CD4-positive, CD25-positive, alpha-beta regulatory T cell (primary cell): ENCODE data around the gene GLI3. TPM values are rescaled to one million over a fixed set of nuclear protein-coding genes. Genes with fewer than 3 reads are reported as not detected.

Experiments used
- ATAC-seq, 2 donors: fragments of 150-1000 bp; cut with Tn5 transposase; one replicate each; pipeline ENCODE4 v1.10.0; 2021; ENCODE audit warnings: low read depth in 2 of 2, moderate number of reproducible peaks in 2 of 2, moderate library complexity in 1 of 2
- DNase-seq, 3 donors: peaks; one replicate each; pipeline versions ENCODE4 v3.0.0 to v3.0.0-alpha.2; 2012 to 2022; ENCODE audit warnings: mixed read lengths in 1 of 3
- H3K27ac ChIP-seq: one replicate; pipeline ENCODE4 v1.7.0; 2013; ENCODE audit warnings: mild to moderate bottlenecking, low read length; ENCODE audit not compliant: insufficient read depth, poor library complexity, severe bottlenecking
- H3K27me3 ChIP-seq: one replicate; pipeline ENCODE4 v1.7.0; 2013; ENCODE audit warnings: low read length; ENCODE audit not compliant: control insufficient read depth, insufficient read depth
- H3K36me3 ChIP-seq: one replicate; pipeline ENCODE4 v1.7.0; 2013; ENCODE audit warnings: mild to moderate bottlenecking, low read length, moderate library complexity; ENCODE audit not compliant: control insufficient read depth, insufficient read depth
- H3K4me1 ChIP-seq: 2 replicates; pipeline ENCODE4 v1.7.0; 2013; ENCODE audit warnings: mild to moderate bottlenecking, low read length; ENCODE audit not compliant: insufficient read depth, control insufficient read depth, poor library complexity, severe bottlenecking
- H3K4me3 ChIP-seq: one replicate; pipeline ENCODE4 v1.7.0; 2013; ENCODE audit warnings: low read depth, mild to moderate bottlenecking, low read length, moderate library complexity
- H3K9me3 ChIP-seq, 2 experiments: 1 replicate in 1 of 2; 2 replicates in 1 of 2; pipeline ENCODE4 v1.7.0; 2013; ENCODE audit warnings: low read length in 2 of 2, mild to moderate bottlenecking in 1 of 2, moderate library complexity in 1 of 2; ENCODE audit not compliant: control insufficient read depth in 2 of 2
- H3K27ac Mint-ChIP-seq, 3 donors: one replicate each; pipeline ENCODE4 v1.8.0; 2020 to 2022; ENCODE audit warnings: mild to moderate bottlenecking in 3 of 3, mixed read lengths in 3 of 3, moderate library complexity in 2 of 3
- H3K27me3 Mint-ChIP-seq: one replicate; pipeline ENCODE4 v1.8.0; 2022; ENCODE audit warnings: mild to moderate bottlenecking, mixed read lengths
- H3K36me3 Mint-ChIP-seq: one replicate; pipeline ENCODE4 v1.8.0; 2020; ENCODE audit warnings: mixed read lengths
- H3K4me1 Mint-ChIP-seq, 4 donors: one replicate each; pipeline ENCODE4 v1.8.0; 2020 to 2022; ENCODE audit warnings: mixed read lengths in 4 of 4, mild to moderate bottlenecking in 1 of 4
- H3K4me3 Mint-ChIP-seq, 4 donors: one replicate each; pipeline ENCODE4 v1.8.0; 2020 to 2022; ENCODE audit warnings: mild to moderate bottlenecking in 4 of 4, mixed read lengths in 4 of 4, moderate library complexity in 3 of 4
- H3K9me3 Mint-ChIP-seq, 7 donors: one replicate each; pipeline ENCODE4 v1.8.0; 2020 to 2022; ENCODE audit warnings: mixed read lengths in 7 of 7, mild to moderate bottlenecking in 3 of 7, moderate library complexity in 2 of 7
- polyA plus RNA-seq, 4 donors: library from polyadenylated mRNA; unstranded; fragments of 300-500 nt; fragmentation: Illumina TruSeq; gene quantifications; one replicate each; pipeline ENCODE4 v1.2.3, GENCODE V29; 2021
- total RNA-seq: library from RNA; stranded (reverse); gene quantifications from one replicate; pipeline ENCODE4 v1.2.3, GENCODE V29; 2022

Gene GLI3
- total and polyA plus RNA-seq, 5 donors from 2014 or later, result not detected

DNA sequence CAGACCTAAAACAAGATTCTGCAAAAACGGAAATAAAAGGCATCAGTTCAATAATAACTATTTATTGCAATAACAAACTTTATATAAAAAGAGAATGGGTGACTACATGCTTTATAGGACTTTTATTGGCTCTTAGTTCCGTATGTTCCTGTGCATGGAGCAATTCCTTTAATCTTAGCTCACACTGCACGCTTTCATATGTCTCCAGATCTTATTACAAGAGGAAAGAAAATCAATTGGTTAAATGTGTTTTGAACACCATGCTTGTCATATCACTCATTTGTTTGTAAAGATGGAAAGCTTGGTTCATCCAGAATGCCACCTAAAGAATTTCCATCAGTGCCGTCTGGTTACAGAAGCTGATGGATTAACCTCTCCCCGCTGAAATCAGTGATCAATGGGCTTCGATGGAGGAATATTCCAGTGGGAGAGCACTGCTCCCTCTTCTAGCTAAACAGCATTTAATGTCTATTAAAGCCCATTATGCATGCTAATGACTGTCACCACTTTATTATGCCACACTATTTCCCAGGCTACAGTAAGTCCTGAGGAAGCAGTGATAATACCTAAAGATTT is 210.3 kb downstream of the GLI3 start:
- no peaks in the 10 kb centered on the region for H3K4me1 ChIP-seq
- H3K9me3 Mint-ChIP-seq, result no peaks in the 10 kb centered on the region
- no peaks in the 10 kb centered on the region for H3K27me3 Mint-ChIP-seq
- no peak overlapping the region for H3K27ac ChIP-seq
- no peak overlapping the region for H3K4me3 Mint-ChIP-seq
- no peak overlapping the region for H3K4me3 ChIP-seq
- no peak overlapping the region for H3K27ac Mint-ChIP-seq
- no peaks in the 10 kb centered on the region for H3K36me3 ChIP-seq
- ATAC-seq (no peak), DNase-seq (no peak)
- no peaks in the 10 kb centered on the region for H3K36me3 Mint-ChIP-seq
- no peaks in the 10 kb centered on the region for H3K9me3 ChIP-seq
- H3K27me3 ChIP-seq, result no peaks in the 10 kb centered on the region
- no peaks in the 10 kb centered on the region for H3K4me1 Mint-ChIP-seq

DNA sequence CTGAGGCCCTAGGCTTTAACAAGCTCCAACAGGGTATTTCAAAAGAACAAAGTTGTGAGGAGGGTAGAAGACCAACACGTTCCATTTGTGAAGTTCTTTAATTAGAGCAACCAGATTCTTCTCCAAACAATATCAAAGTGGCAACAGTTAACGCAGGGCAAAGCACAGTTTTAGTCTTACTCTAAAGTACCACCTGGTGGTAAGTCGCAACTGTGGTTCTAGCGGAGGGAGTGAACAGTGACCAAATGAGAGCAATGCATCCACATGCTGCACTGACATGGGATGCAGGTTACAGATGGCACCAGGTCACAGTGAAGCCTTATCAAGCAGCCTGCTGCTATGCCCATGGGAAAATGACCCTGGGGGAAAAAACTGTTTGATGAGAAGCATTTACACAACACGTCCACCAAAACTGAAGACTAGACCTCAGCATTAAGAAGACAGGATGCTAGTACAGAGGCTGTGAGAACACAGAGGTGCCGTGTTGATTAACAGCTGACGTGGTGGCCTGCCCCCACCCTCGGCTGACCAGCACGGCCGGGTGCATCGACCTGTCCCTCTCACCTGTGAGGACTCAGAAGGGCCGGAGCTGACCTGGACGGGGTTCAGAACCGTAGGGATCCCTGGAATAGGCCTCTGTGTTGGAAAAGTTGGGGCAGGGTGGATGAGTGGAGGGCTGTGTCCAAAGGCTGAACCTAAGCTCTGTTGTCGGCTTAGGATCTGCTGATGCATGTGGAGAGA is 211.2 kb downstream of the GLI3 start:
- peaks cover 4% of the 10 kb centered on the region for H3K27me3 Mint-ChIP-seq
- Histone ChIP-seq H3K27me3 (no peaks in the 10 kb centered on the region), H3K4me1 (no peaks in the 10 kb centered on the region), H3K27ac (no peak overlapping the region), H3K4me3 (no peak overlapping the region), H3K36me3 (no peaks in the 10 kb centered on the region), H3K9me3 (no peaks in the 10 kb centered on the region)
- ATAC-seq, result no peak
- H3K4me1 Mint-ChIP-seq, result no peaks in the 10 kb centered on the region
- DNase-seq, result no peak
- no peak overlapping the region for H3K4me3 Mint-ChIP-seq
- H3K36me3 Mint-ChIP-seq, result no peaks in the 10 kb centered on the region
- no peaks in the 10 kb centered on the region for H3K9me3 Mint-ChIP-seq
- H3K27ac Mint-ChIP-seq, result no peak overlapping the region

DNA sequence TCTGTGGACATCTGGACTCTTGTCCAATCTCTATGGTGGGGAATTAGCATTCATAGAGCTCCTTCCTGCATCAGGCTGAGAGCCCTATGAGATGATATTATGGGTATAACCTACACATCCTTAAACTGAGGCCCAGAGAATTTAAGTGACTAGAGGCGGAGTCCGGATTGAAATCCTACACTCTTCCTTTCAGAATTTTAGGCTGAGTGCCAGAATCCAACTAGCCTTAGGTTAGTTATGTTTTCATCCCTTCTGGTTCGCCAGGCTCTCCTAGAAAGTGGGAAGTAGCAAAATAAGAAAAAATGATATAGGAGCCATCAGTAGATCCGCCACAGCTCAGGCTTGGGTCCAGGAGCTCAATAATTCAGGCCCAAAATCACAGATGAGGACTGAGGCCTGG is 212.5 kb downstream of the GLI3 start:
- no peak overlapping the region for H3K4me3 ChIP-seq
- Mint-ChIP-seq H3K4me3 (no peak overlapping the region), H3K27me3 (peaks cover 4% of the 10 kb centered on the region), H3K4me1 (no peaks in the 10 kb centered on the region), H3K27ac (no peak overlapping the region), H3K36me3 (no peaks in the 10 kb centered on the region), H3K9me3 (no peaks in the 10 kb centered on the region)
- H3K9me3 ChIP-seq, result no peaks in the 10 kb centered on the region
- DNase-seq (no peak), ATAC-seq (no peak)
- no peak overlapping the region for H3K27ac ChIP-seq
- no peaks in the 10 kb centered on the region for H3K27me3 ChIP-seq
- H3K36me3 ChIP-seq, result no peaks in the 10 kb centered on the region
- H3K4me1 ChIP-seq, result no peaks in the 10 kb centered on the region

DNA sequence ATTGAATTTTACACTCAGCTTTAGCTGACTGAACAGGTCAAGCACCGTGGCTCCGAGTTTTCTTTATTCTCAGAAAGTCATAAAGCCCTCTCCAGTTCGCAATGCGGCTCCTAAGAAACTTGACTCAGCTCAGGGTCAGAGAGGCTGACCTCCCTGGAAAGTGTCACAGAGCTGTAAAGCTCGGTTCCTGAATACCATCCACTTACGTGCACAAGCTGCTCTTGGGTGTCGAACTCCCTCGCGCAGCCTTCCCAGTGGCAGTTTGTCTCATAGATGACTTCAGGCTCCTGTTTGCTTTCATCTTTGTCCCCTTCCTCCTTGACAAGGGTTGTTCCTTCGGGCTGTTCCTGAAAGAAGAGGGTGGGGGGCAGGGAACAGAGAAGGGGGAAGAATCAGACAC is 213.7 kb downstream of the GLI3 start:
- Mint-ChIP-seq H3K27ac (no peak overlapping the region), H3K27me3 (peaks cover 4% of the 10 kb centered on the region)

DNA sequence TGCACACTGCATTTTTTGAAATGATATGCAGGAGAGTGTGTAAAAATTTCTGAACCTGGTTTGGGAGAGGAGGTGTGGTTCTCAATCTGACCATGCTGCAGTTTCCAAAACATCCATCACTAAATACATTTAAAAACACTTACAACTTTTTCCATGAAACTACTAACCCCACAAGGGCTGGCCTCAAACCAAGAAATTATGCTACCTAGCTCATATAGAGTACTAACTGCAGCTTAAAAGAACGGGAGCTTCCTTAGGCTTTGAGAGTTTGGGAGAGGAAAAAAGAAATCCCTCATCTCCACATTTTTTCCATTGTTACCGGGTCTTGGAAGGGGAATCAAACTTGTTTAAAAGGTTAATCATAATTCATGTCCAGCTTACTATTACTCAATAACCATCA is 214.2 kb downstream of the GLI3 start:
- no peaks in the 10 kb centered on the region for H3K4me1 Mint-ChIP-seq
- H3K27me3 ChIP-seq, result no peaks in the 10 kb centered on the region
- H3K27me3 Mint-ChIP-seq, result peaks cover 4% of the 10 kb centered on the region
- H3K9me3 ChIP-seq, result no peaks in the 10 kb centered on the region
- H3K27ac Mint-ChIP-seq, result no peak overlapping the region
- no peak for ATAC-seq
- H3K27ac ChIP-seq, result no peak overlapping the region
- H3K9me3 Mint-ChIP-seq, result no peaks in the 10 kb centered on the region
- no peak overlapping the region for H3K4me3 Mint-ChIP-seq
- no peaks in the 10 kb centered on the region for H3K4me1 ChIP-seq
- DNase-seq, result no peak
- no peaks in the 10 kb centered on the region for H3K36me3 Mint-ChIP-seq
- H3K4me3 ChIP-seq, result no peak overlapping the region
- no peaks in the 10 kb centered on the region for H3K36me3 ChIP-seq

More for the DNA sequence above, 213.7 kb downstream of the GLI3 start:
- Histone ChIP-seq H3K27ac (no peak overlapping the region), H3K4me3 (no peak overlapping the region), H3K4me1 (no peaks in the 10 kb centered on the region), H3K36me3 (no peaks in the 10 kb centered on the region), H3K9me3 (no peaks in the 10 kb centered on the region), H3K27me3 (no peaks in the 10 kb centered on the region)
- Mint-ChIP-seq H3K36me3 (no peaks in the 10 kb centered on the region), H3K4me3 (no peak overlapping the region), H3K4me1 (no peaks in the 10 kb centered on the region), H3K9me3 (no peaks in the 10 kb centered on the region)
- DNase-seq (no peak), ATAC-seq (no peak)

DNA sequence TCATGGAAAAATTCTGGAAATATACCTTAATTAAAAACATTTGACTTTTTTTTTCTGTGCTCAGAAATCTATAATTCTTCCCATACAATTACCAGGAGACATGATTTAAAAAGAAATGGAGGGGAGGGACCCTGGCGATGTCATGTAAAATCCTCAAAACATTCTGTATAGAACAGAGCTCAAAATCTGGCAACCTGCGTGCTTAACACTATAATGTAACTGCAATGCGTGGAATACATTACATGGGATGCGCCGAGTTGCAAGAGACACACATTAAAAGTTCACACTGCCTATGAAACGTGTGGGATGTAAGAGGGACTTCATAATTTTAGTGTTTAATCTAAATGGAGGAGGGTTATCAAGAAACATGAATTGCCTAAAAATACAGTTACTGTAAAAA is 215.0 kb downstream of the GLI3 start:
- Histone ChIP-seq H3K4me1 (no peaks in the 10 kb centered on the region), H3K9me3 (no peaks in the 10 kb centered on the region), H3K27me3 (no peaks in the 10 kb centered on the region), H3K27ac (no peak overlapping the region), H3K4me3 (no peak overlapping the region), H3K36me3 (no peaks in the 10 kb centered on the region)
- Mint-ChIP-seq H3K4me3 (no peak overlapping the region), H3K9me3 (no peaks in the 10 kb centered on the region), H3K27ac (no peak overlapping the region), H3K27me3 (peaks cover 4% of the 10 kb centered on the region), H3K36me3 (no peaks in the 10 kb centered on the region), H3K4me1 (no peaks in the 10 kb centered on the region)
- DNase-seq (no peak), ATAC-seq (no peak)

DNA sequence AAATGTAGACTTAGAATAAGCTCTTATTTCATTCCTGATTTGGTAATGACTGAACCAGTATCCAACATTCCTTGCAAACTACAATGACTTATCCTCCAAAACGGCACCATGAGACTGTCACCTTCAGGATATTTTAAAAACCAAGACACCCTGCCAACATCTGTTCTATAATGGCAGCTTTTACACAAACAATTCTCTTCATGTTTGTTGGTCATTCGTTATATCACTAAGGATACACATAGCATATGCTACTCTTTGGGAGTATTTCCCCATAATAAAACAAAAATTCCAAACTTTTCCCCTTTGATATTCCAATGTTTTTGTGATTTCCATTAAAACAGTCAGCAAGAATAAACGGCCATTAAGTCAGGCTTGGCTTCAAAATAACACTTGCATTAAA is 215.4 kb downstream of the GLI3 start:
- H3K27me3 Mint-ChIP-seq, result peaks cover 4% of the 10 kb centered on the region

DNA sequence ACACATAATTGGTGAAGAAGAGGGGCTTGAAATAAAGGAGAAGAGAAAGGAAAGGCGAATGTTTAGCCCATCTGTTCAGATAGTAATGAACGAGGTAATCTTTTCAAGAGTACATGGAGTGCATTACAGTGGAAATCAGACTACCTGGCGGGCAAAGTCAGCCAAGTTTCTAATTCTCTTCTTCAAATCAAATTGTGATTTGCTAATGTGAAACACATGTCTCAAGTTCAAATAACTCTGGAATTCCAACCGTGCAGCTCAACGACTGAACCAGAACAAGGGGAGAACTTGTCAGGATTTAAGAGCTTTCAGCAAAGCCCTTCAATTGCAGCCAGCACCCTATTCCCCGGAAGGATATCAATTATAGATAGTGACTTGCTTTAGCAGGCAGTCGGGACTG is 216.9 kb downstream of the GLI3 start:
- H3K9me3 ChIP-seq, result no peaks in the 10 kb centered on the region
- no peaks in the 10 kb centered on the region for H3K36me3 Mint-ChIP-seq

More for the DNA sequence above, 215.4 kb downstream of the GLI3 start:
- Histone ChIP-seq H3K9me3 (no peaks in the 10 kb centered on the region), H3K27ac (no peak overlapping the region), H3K27me3 (no peaks in the 10 kb centered on the region), H3K4me3 (no peak overlapping the region), H3K36me3 (no peaks in the 10 kb centered on the region), H3K4me1 (no peaks in the 10 kb centered on the region)
- ATAC-seq, result no peak
- Mint-ChIP-seq H3K36me3 (no peaks in the 10 kb centered on the region), H3K27ac (no peak overlapping the region), H3K9me3 (peaks cover 0 to 3% (median 0%) of the 10 kb centered on the region in 7 donors), H3K4me3 (no peak overlapping the region), H3K4me1 (no peaks in the 10 kb centered on the region)
- no peak for DNase-seq

More for the DNA sequence above, 216.9 kb downstream of the GLI3 start:
- Mint-ChIP-seq H3K27me3 (peaks cover 4% of the 10 kb centered on the region), H3K4me1 (no peaks in the 10 kb centered on the region), H3K27ac (no peak overlapping the region), H3K9me3 (peaks cover 0 to 3% (median 0%) of the 10 kb centered on the region in 7 donors), H3K4me3 (no peak overlapping the region)
- Histone ChIP-seq H3K4me3 (no peak overlapping the region), H3K36me3 (no peaks in the 10 kb centered on the region), H3K27ac (no peak overlapping the region), H3K27me3 (no peaks in the 10 kb centered on the region), H3K4me1 (no peaks in the 10 kb centered on the region)
- no peak for ATAC-seq
- DNase-seq, result no peak
